HepG2 (cell line): ENCODE data around the gene PEX11G. TPM values are rescaled to one million over a fixed set of nuclear protein-coding genes. Genes with fewer than 3 reads are reported as not detected.

Source experiments
- ARNTL ChIP-seq: sonication (generic); formaldehyde crosslinking; IDR thresholded peaks from 2 replicates; pipeline ENCODE4 v1.4.0; 2020; ENCODE audit warnings: mild to moderate bottlenecking, missing genetic modification reagents
- ATF7 ChIP-seq, 2 experiments: fragments of 450-650 bp in 1 of 2; sonication (generic) in 1 of 2; formaldehyde crosslinking in 1 of 2; IDR thresholded peaks; 2 replicates each; pipeline versions ENCODE4 v1.4.0 to v1.6.1; 2016 to 2020; ENCODE audit warnings: antibody characterized with exemption in 1 of 2, mild to moderate bottlenecking in 1 of 2, missing genetic modification reagents in 1 of 2
- FOXO1 ChIP-seq: sonication (generic); formaldehyde crosslinking; IDR thresholded peaks from 2 replicates; pipeline ENCODE4 v1.4.0; 2020; ENCODE audit warnings: missing genetic modification reagents
- PHF5A ChIP-seq: IDR thresholded peaks from one replicate; pipeline ENCODE4 v1.6.1; 2018; ENCODE audit warnings: low read depth, missing genetic modification reagents; ENCODE audit not compliant: unreplicated experiment
- TCF12 ChIP-seq, 2 experiments: fragments of 450-650 bp in 1 of 2; sonication (generic) in 1 of 2; formaldehyde crosslinking in 1 of 2; IDR thresholded peaks; 2 replicates each; pipeline versions ENCODE4 v1.6.1 to v1.8.0; 2017 to 2022; ENCODE audit warnings: antibody characterized with exemption in 1 of 2, mild to moderate bottlenecking in 1 of 2, missing genetic modification reagents in 1 of 2, moderate library complexity in 1 of 2
- ZNF224 ChIP-seq: sonication (generic); formaldehyde crosslinking; IDR thresholded peaks from 2 replicates; pipeline ENCODE4 v1.5.0; 2020; ENCODE audit warnings: mild to moderate bottlenecking, missing genetic modification reagents
- ZNF318 ChIP-seq: sonication (generic); formaldehyde crosslinking; IDR thresholded peaks from 2 replicates; pipeline ENCODE4 v1.4.0; 2020; ENCODE audit warnings: mild to moderate bottlenecking, missing genetic modification reagents
- ZNF550 ChIP-seq: sonication (generic); formaldehyde crosslinking; IDR thresholded peaks from 2 replicates; pipeline ENCODE4 v1.4.0; 2020; ENCODE audit warnings: mild to moderate bottlenecking, missing genetic modification reagents, borderline replicate concordance
- polyA plus RNA-seq, 8 experiments: library from polyadenylated mRNA; depleted of rRNA in 3 of 8; stranded (reverse) in 7 of 8; unstranded in 1 of 8; fragments of >200 nt; fragmentation: Illumina TruSeq in 4 of 8; extraction: Trizol in 4 of 8; gene quantifications; 2 replicates each; pipeline versions ENCODE4 v1.2.1 to v1.2.3, GENCODE V29; 2011 to 2016; ENCODE audit warnings: low read depth in 4 of 8, missing spikeins in 1 of 8, mixed read lengths in 1 of 8; ENCODE audit not compliant: insufficient read depth in 1 of 8
- total RNA-seq, 5 experiments: library from RNA; depleted of rRNA; stranded (reverse); fragments of >200 nt; fragmentation: Illumina TruSeq; extraction: Trizol; gene quantifications; 2 replicates each; pipeline ENCODE4 v1.2.3, GENCODE V29; 2016; ENCODE audit warnings: low read depth in 1 of 5
- TF ChIP-seq, protein P1 (sequence below): IDR thresholded peaks from 2 replicates; pipeline ENCODE4 v1.6.1; 2018; ENCODE audit warnings: missing genetic modification reagents
- TF ChIP-seq, protein P2 (sequence below): IDR thresholded peaks from 2 replicates; pipeline ENCODE4 v1.6.1; 2012; ENCODE audit warnings: low read depth, low read length, improper control_type of control experiment

The PEX11G gene
- total and polyA plus RNA-seq, 2 of the 13 experiments (the other 11 are each of a cell fraction or from before 2014, with no cell fraction given) = not detected

DNA sequence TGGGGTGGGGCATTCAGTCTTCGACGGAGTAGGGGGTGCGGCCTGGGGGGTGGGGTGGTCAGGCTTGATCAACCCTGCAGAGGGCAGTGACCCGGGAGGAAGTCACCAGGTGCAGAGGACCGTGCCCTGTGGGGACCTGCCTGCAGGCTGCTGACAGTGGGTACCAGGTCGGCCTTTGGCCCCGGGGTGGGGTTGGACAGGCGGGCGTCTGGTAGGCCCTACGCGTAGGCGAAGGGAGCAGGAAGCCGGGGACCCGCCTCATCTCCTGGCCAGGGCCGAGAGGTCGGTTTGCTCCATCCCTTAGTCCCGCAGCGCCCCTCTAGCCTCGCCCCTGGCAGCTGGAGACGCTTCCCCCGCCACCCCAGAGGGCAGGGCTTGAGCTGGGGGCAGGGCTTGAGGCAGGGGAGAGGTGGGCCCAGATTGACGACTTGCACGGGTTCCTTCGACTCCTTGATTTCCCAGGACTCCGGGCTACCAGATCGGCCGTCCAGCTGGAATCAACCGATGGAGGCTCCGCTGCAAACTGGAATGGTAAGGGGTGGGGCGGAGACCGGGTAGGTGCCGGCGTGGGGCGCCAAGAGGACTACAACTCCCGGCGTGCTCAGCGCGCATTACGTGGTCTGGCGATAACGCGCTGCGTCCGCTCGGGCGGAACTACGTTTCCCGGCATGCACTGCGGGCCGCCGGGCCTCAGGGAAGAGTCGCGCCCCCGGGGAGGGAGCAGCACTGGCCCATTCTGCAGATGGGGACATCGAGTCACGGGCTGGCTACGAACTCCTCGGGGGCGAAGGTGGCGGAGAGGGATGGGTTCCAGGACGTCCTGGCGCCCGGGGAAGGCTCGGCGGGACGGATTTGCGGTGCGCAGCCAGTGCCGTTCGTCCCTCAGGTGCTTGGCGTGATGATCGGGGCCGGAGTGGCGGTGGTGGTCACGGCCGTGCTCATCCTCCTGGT, 46.5 kb upstream of the PEX11G start, which contains the start of gene PNPLA6 (continued):
- TF ChIP-seq ZNF318 (CRISPR knock-in tag) (peak; percentile 74), ZNF224 (CRISPR knock-in tag) (no peak), ZNF550 (CRISPR knock-in tag) (no peak), TCF12 (IDR thresholded peaks at IDR 0.05) (no peak), TCF12 (CRISPR knock-in tag; IDR thresholded peaks at IDR 0.05) (0 out of 2 replicates have a peak, but pooled peaks have one; percentile 10), FOXO1 (CRISPR knock-in tag) (peak; percentile 58), ARNTL (peak; percentile 54; the same call in 1 of the 2 replicates), PHF5A (CRISPR knock-in tag) (no peak), ATF7 (IDR thresholded peaks at IDR 0.05) (no peak), ATF7 (CRISPR knock-in tag; IDR thresholded peaks at IDR 0.05) (peak; percentile 48; the same call in 1 of the 2 replicates)
- TF ChIP-seq, protein P1, sequence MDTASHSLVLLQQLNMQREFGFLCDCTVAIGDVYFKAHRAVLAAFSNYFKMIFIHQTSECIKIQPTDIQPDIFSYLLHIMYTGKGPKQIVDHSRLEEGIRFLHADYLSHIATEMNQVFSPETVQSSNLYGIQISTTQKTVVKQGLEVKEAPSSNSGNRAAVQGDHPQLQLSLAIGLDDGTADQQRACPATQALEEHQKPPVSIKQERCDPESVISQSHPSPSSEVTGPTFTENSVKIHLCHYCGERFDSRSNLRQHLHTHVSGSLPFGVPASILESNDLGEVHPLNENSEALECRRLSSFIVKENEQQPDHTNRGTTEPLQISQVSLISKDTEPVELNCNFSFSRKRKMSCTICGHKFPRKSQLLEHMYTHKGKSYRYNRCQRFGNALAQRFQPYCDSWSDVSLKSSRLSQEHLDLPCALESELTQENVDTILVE (CRISPR knock-in tag) = peak; percentile 67
- TF ChIP-seq, protein P2, sequence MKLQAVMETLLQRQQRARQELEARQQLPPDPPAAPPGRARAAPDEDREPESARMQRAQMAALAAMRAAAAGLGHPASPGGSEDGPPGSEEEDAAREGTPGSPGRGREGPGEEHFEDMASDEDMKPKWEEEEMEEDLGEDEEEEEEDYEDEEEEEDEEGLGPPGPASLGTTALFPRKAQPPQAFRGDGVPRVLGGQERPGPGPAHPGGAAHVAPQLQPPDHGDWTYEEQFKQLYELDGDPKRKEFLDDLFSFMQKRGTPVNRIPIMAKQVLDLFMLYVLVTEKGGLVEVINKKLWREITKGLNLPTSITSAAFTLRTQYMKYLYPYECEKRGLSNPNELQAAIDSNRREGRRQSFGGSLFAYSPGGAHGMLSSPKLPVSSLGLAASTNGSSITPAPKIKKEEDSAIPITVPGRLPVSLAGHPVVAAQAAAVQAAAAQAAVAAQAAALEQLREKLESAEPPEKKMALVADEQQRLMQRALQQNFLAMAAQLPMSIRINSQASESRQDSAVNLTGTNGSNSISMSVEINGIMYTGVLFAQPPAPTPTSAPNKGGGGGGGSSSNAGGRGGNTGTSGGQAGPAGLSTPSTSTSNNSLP = no peak
